KMS-11 (cell line): ENCODE measurements around the gene ZFP3.
"Not testable (repeated sequence)": the region's sequence is repeated elsewhere in the genome, so short reads cannot be mapped to it uniquely, and the experiment has no call there.

Source experiments
- H2AFZ ChIP-seq: fragments of 200-600 bp; sonication (generic); 2 replicates; pipeline ENCODE4 v1.6.1; 2016; ENCODE audit warnings: antibody characterized with exemption, mixed run types, low read depth
- H3K27ac ChIP-seq: fragments of 200-600 bp; sonication (generic); 2 replicates; pipeline ENCODE4 v1.6.1; 2016; ENCODE audit warnings: mild to moderate bottlenecking, mixed run types
- H3K27me3 ChIP-seq: fragments of 200-600 bp; sonication (generic); 2 replicates; pipeline ENCODE4 v1.6.1; 2017; ENCODE audit warnings: mild to moderate bottlenecking, low read depth, mixed run types, moderate library complexity; ENCODE audit not compliant: insufficient read depth
- H3K36me3 ChIP-seq: fragments of 200-600 bp; sonication (generic); 2 replicates; pipeline ENCODE4 v1.6.1; 2017; ENCODE audit warnings: mild to moderate bottlenecking, mixed run types; ENCODE audit not compliant: insufficient read depth
- H3K4me1 ChIP-seq: fragments of 200-600 bp; sonication (generic); 2 replicates; pipeline ENCODE4 v1.6.1; 2016; ENCODE audit warnings: mild to moderate bottlenecking, low read depth, mixed run types; ENCODE audit not compliant: poor library complexity, severe bottlenecking
- H3K4me2 ChIP-seq: fragments of 200-600 bp; sonication (generic); 2 replicates; pipeline ENCODE4 v1.7.0; 2016; ENCODE audit warnings: mild to moderate bottlenecking, mixed run types
- H3K4me3 ChIP-seq: fragments of 200-600 bp; sonication (generic); IDR thresholded peaks from 2 replicates; pipeline ENCODE4 v1.6.1; 2017; ENCODE audit warnings: low read depth, low read length, mixed read lengths; ENCODE audit not compliant: insufficient read depth
- H3K79me2 ChIP-seq: fragments of 200-600 bp; sonication (generic); 2 replicates; pipeline ENCODE4 v1.6.1; 2016; ENCODE audit warnings: low read depth, mixed run types; ENCODE audit not compliant: insufficient read depth
- H3K9ac ChIP-seq: fragments of 200-600 bp; sonication (generic); 2 replicates; pipeline ENCODE4 v1.6.1; 2016; ENCODE audit warnings: mild to moderate bottlenecking, mixed run types
- H4K20me1 ChIP-seq: fragments of 200-600 bp; sonication (generic); 2 replicates; pipeline ENCODE4 v1.6.1; 2016; ENCODE audit warnings: mild to moderate bottlenecking, mixed run types; ENCODE audit not compliant: insufficient read depth
- CTCF ChIP-seq: fragments of 200-600 bp; sonication (generic); conservative IDR thresholded peaks from 2 replicates; pipeline ENCODE4 v1.6.1; 2017; ENCODE audit warnings: low read depth, mild to moderate bottlenecking, antibody characterized with exemption, low read length, moderate library complexity, mixed read lengths

The ZFP3 gene

GRCh38 chr17:5065227-5065744 lies 13.0 kb upstream of the ZFP3 start:
- Histone ChIP-seq H3K9ac (no peak overlapping the region), H2AFZ (no peak overlapping the region), H3K4me1 (no peaks in the 10 kb centered on the region), H4K20me1 (no peaks in the 10 kb centered on the region), H3K4me2 (no peak overlapping the region), H3K27ac (no peak overlapping the region), H3K36me3 (no peaks in the 10 kb centered on the region), H3K4me3 (no peak overlapping the region), H3K79me2 (no peaks in the 10 kb centered on the region), H3K27me3 (no peaks in the 10 kb centered on the region)
- no peak for TF ChIP-seq CTCF

- no peak overlapping the region for H3K9ac ChIP-seq
- TF ChIP-seq CTCF = no peak
- H3K4me3 ChIP-seq = no peak overlapping the region
- no peaks in the 10 kb centered on the region for H3K36me3 ChIP-seq
- no peak overlapping the region for H3K27ac ChIP-seq
- H3K4me1 ChIP-seq = no peaks in the 10 kb centered on the region
- H3K79me2 ChIP-seq = no peaks in the 10 kb centered on the region
- no peak overlapping the region for H3K4me2 ChIP-seq
- H2AFZ ChIP-seq = no peak overlapping the region
- H4K20me1 ChIP-seq = no peaks in the 10 kb centered on the region
- H3K27me3 ChIP-seq = no peaks in the 10 kb centered on the region
These were observed 10.0 kb upstream of the ZFP3 start for GRCh38 chr17:5068236-5068635.

GRCh38 chr17:5069724-5070123 lies 8.5 kb upstream of the ZFP3 start:
- H3K36me3 ChIP-seq = no peaks in the 10 kb centered on the region
- H3K27me3 ChIP-seq = no peaks in the 10 kb centered on the region
- no peaks in the 10 kb centered on the region for H3K4me1 ChIP-seq
- H3K27ac ChIP-seq = no peak overlapping the region
- H3K79me2 ChIP-seq = no peaks in the 10 kb centered on the region
- H4K20me1 ChIP-seq = no peaks in the 10 kb centered on the region
- no peak overlapping the region for H3K4me2 ChIP-seq
- H3K4me3 ChIP-seq = no peak overlapping the region
- no peak overlapping the region for H2AFZ ChIP-seq
- H3K9ac ChIP-seq = no peak overlapping the region
- no peak for TF ChIP-seq CTCF

GRCh38 chr17:5075472-5075871 lies 2.8 kb upstream of the ZFP3 start:
- H3K36me3 ChIP-seq, H4K20me1 ChIP-seq, H3K9ac ChIP-seq, H3K27ac ChIP-seq, H3K79me2 ChIP-seq, H3K4me3 ChIP-seq, H3K4me1 ChIP-seq, H3K27me3 ChIP-seq, H2AFZ ChIP-seq, H3K4me2 ChIP-seq: not testable (repeated sequence)

- H2AFZ ChIP-seq, H3K36me3 ChIP-seq, H3K27me3 ChIP-seq, H3K4me3 ChIP-seq, H3K4me1 ChIP-seq, H3K4me2 ChIP-seq, H3K27ac ChIP-seq, H4K20me1 ChIP-seq, H3K79me2 ChIP-seq, H3K9ac ChIP-seq: not testable (repeated sequence)
These were observed 992 bp upstream of the ZFP3 start for GRCh38 chr17:5077275-5077674.

GRCh38 chr17:5077781-5078105 lies 524 bp upstream of the ZFP3 start:
- no peak overlapping the region for H3K9ac ChIP-seq
- H3K4me2 ChIP-seq = no peak overlapping the region
- no peak overlapping the region for H3K27ac ChIP-seq
- TF ChIP-seq CTCF = no peak
- no peaks in the 10 kb centered on the region for H3K36me3 ChIP-seq
- no peak overlapping the region for H2AFZ ChIP-seq
- no peaks in the 10 kb centered on the region for H4K20me1 ChIP-seq
- no peaks in the 10 kb centered on the region for H3K27me3 ChIP-seq
- H3K4me3 ChIP-seq = no peak overlapping the region
- H3K4me1 ChIP-seq = no peaks in the 10 kb centered on the region
- H3K79me2 ChIP-seq = no peaks in the 10 kb centered on the region
